Nephron progenitor cell (in vitro differentiated cells): Measurements from ENCODE around the gene MANF.

Experiments used
- DNase-seq: peaks from one replicate; pipeline ENCODE4 v3.0.0; 2021
- H3K27ac Mint-ChIP-seq: 2 replicates; pipeline ENCODE4 v1.8.0; 2021; ENCODE audit warnings: mild to moderate bottlenecking, moderate library complexity, mixed read lengths
- H3K27me3 Mint-ChIP-seq: 2 replicates; pipeline ENCODE4 v1.8.0; 2021; ENCODE audit warnings: mild to moderate bottlenecking, low read depth, mixed read lengths; ENCODE audit not compliant: poor library complexity
- H3K36me3 Mint-ChIP-seq: 2 replicates; pipeline ENCODE4 v1.8.0; 2021; ENCODE audit warnings: low read depth, mixed read lengths
- H3K4me1 Mint-ChIP-seq: 2 replicates; pipeline ENCODE4 v1.8.0; 2021; ENCODE audit warnings: mixed read lengths
- H3K4me3 Mint-ChIP-seq: 2 replicates; pipeline ENCODE4 v1.8.0; 2021; ENCODE audit warnings: mild to moderate bottlenecking, moderate library complexity, mixed read lengths
- H3K9me3 Mint-ChIP-seq: 2 replicates; pipeline ENCODE4 v1.8.0; 2021; ENCODE audit warnings: mild to moderate bottlenecking, moderate library complexity, mixed read lengths
- CTCF ChIP-seq: fragments of 200-600 bp; sonication (generic); IDR thresholded peaks from 2 replicates; pipeline ENCODE4 v1.5.0; 2021; ENCODE audit warnings: antibody characterized with exemption

The MANF gene

GRCh38 chr3:51436998-51437639, 52.0 kb downstream of the MANF start:
- Mint-ChIP-seq H3K4me1 (no peaks in the 10 kb centered on the region), H3K9me3 (no peaks in the 10 kb centered on the region), H3K4me3 (no peak overlapping the region), H3K27me3 (no peaks in the 10 kb centered on the region), H3K36me3 (peaks cover 51% of the 10 kb centered on the region), H3K27ac (no peak overlapping the region)
- no peak for TF ChIP-seq CTCF
- no peak for DNase-seq
